ENCODE measurements around the gene LRP5.
"Not testable (repeated sequence)": the region's sequence is repeated elsewhere in the genome, so short reads cannot be mapped to it uniquely, and the experiment has no call there.

Gene LRP5

GRCh38 chr11:68386331-68386978, 74.1 kb downstream of the LRP5 start:
- no peak overlapping the region for H3K4me3 ChIP-seq (ENCODE audit: low read depth, low read length)

GRCh38 chr11:68387840-68388239, 75.4 kb downstream of the LRP5 start:
- no peak overlapping the region for H3K4me3 ChIP-seq (ENCODE audit: low read depth, low read length)

GRCh38 chr11:68388595-68389198, 76.3 kb downstream of the LRP5 start:
- no peak overlapping the region for H3K4me3 ChIP-seq (ENCODE audit: low read depth, low read length)

GRCh38 chr11:68390315-68390714, 77.9 kb downstream of the LRP5 start:
- no peak overlapping the region for H3K4me3 ChIP-seq (ENCODE audit: low read depth, low read length)

GRCh38 chr11:68392822-68393221, 80.4 kb downstream of the LRP5 start:
- no peak overlapping the region for H3K4me3 ChIP-seq (ENCODE audit: low read depth, low read length)

- no peak overlapping the region for H3K4me3 ChIP-seq (ENCODE audit: low read depth, low read length)
Observed at GRCh38 chr11:68396516-68396915, 84.1 kb downstream of the LRP5 start.

GRCh38 chr11:68397256-68397655, 84.9 kb downstream of the LRP5 start:
- no peak overlapping the region for H3K4me3 ChIP-seq (ENCODE audit: low read depth, low read length)

- no peak overlapping the region for H3K4me3 ChIP-seq (ENCODE audit: low read depth, low read length)
Observed at GRCh38 chr11:68398995-68399851, 86.8 kb downstream of the LRP5 start.

GRCh38 chr11:68399916-68400315, 87.5 kb downstream of the LRP5 start:
- H3K4me3 ChIP-seq (ENCODE audit: low read depth, low read length), result no peak overlapping the region

GRCh38 chr11:68400584-68400983, 88.2 kb downstream of the LRP5 start:
- H3K4me3 ChIP-seq (ENCODE audit: low read depth, low read length), result not testable (repeated sequence)

GRCh38 chr11:68401856-68402255, 89.5 kb downstream of the LRP5 start:
- H3K4me3 ChIP-seq (ENCODE audit: low read depth, low read length), result no peak overlapping the region

GRCh38 chr11:68402355-68403031, 90.1 kb downstream of the LRP5 start:
- H3K4me3 ChIP-seq (ENCODE audit: low read depth, low read length), result no peak overlapping the region

- no peak overlapping the region for H3K4me3 ChIP-seq (ENCODE audit: low read depth, low read length)
Observed at GRCh38 chr11:68403424-68403823, 91.0 kb downstream of the LRP5 start.

- no peak overlapping the region for H3K4me3 ChIP-seq (ENCODE audit: low read depth, low read length)
Observed at GRCh38 chr11:68403831-68404230, 91.4 kb downstream of the LRP5 start.

- no peak overlapping the region for H3K4me3 ChIP-seq (ENCODE audit: low read depth, low read length)
Observed at GRCh38 chr11:68406324-68407313, 94.2 kb downstream of the LRP5 start.

- no peak overlapping the region for H3K4me3 ChIP-seq (ENCODE audit: low read depth, low read length)
Observed at GRCh38 chr11:68408512-68408911, 96.1 kb downstream of the LRP5 start.

GRCh38 chr11:68409748-68410344, 97.5 kb downstream of the LRP5 start:
- H3K4me3 ChIP-seq (ENCODE audit: low read depth, low read length), result no peak overlapping the region

- no peak overlapping the region for H3K4me3 ChIP-seq (ENCODE audit: low read depth, low read length)
Observed at GRCh38 chr11:68411501-68411991, 99.2 kb downstream of the LRP5 start.

- no peak overlapping the region for H3K4me3 ChIP-seq (ENCODE audit: low read depth, low read length)
Observed at GRCh38 chr11:68412593-68413475, 100.4 kb downstream of the LRP5 start.

Measured in iPS-11a (cell line).